ENCODE data around the gene THRB.

THRB gene

DNA sequence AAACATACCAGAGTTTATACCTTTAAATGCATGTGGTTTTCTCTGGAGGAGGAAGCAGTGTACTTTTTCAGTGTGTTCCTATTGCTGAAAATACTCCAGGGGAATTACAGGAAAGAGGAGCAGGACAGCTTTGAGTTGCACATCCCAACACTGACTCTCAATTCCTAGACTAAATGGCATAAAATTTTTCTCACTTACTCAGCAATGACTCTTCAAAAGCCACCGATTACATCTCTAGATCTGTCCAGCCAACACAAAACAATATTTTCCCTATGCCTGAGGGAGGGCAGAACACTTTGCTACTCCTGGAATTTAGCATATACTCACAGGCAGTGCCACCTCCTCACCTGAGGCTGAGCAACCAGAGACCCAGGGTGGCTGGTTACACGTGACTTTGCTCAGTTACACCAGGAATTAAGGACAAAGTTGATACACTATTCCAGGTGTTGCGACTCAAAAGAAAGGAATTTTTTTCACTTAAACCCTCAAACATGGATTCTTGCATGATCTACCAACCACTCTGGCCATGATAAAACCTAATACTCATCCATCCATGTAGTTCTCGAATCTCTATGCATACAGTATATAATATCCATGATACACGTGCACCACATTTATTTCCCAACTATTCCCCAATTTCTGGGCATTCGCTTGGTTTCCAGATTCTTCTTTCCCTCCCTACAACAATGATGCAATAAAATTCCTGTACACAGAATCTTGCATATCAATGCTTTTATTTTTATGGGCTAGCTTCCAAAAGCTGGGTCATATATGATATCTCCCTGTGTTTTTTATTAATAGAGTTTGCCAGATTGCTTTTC is 194.6 kb downstream of the THRB start:
- peak; percentile 86 for DNase-seq (ENCODE audit: low read depth)
- TF ChIP-seq, protein P1, sequence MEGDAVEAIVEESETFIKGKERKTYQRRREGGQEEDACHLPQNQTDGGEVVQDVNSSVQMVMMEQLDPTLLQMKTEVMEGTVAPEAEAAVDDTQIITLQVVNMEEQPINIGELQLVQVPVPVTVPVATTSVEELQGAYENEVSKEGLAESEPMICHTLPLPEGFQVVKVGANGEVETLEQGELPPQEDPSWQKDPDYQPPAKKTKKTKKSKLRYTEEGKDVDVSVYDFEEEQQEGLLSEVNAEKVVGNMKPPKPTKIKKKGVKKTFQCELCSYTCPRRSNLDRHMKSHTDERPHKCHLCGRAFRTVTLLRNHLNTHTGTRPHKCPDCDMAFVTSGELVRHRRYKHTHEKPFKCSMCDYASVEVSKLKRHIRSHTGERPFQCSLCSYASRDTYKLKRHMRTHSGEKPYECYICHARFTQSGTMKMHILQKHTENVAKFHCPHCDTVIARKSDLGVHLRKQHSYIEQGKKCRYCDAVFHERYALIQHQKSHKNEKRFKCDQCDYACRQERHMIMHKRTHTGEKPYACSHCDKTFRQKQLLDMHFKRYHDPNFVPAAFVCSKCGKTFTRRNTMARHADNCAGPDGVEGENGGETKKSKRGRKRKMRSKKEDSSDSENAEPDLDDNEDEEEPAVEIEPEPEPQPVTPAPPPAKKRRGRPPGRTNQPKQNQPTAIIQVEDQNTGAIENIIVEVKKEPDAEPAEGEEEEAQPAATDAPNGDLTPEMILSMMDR (IDR thresholded peaks at IDR 0.05; ENCODE audit: low read length, missing control alignments): no peak
- no peak overlapping the region for H3K4me3 ChIP-seq (replicated peaks; ENCODE audit: low read depth, low read length)

DNA sequence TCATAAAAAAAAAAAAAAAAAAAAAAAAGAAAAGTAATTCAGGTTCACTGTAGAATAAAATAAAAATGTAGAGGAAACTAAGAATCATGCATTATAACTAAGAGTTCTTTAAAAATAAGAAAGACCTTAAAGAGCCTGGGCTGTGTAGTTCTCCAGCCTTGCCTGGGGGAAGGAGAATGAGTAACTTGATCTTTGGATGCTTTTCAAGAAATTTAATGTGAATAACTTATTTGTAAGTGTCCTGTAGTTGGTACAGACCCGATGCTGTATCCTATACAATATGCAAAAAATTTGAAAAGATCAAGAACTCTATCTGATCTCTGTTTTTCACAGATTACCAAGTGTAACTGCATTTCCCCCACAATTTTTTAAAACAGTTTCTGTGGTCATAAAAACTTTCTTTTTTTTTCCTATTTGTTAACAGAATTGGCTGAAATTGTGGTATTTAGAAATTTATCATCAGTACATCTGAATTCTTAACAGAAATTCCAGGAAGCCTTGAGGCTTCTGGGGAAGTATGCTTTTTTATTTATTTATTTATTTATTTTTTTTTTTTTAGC is 195.3 kb downstream of the THRB start:
- TF ChIP-seq, protein P1 (IDR thresholded peaks at IDR 0.05; ENCODE audit: low read length, missing control alignments): no peak
- peak; percentile 39 for DNase-seq (ENCODE audit: low read depth)
- no peak overlapping the region for H3K4me3 ChIP-seq (replicated peaks; ENCODE audit: low read depth, low read length)

DNA sequence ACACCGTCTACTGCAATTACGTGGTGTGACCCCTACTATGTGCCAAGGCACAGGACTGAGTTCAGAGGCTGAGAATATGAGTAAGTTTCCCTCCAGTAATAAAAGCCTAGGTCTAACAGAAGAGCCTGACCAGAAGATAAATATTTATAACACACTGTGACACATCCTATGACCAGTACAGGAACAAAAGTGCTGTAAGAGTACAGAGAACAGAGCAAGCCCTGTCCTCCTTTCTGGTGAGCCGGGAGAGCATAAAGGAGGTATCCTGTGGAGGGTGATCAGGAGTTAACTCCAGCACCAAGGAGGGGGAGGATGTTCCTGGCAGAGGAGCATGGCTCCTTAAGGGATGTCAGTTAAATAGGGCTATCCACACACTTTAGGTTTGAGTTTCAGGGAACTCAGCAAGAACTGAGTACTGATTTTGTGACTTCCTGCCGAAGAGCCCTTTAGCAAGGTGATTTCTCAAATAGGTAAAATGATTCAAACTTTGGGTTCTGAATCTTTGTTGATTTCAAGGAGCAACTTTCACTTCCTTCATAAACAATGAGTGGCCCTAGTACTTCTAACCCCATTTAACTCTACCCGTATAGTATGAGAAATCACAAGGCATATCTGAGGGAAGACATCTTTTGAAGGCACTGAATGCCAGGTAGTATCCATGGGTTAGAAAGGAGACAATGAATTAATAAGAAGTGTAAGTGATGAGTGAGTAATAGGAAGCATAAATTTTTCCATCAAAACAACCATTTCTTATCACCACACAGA is 198.0 kb downstream of the THRB start:
- H3K4me3 ChIP-seq (replicated peaks; ENCODE audit: low read depth, low read length): no peak overlapping the region
- TF ChIP-seq, protein P1 (IDR thresholded peaks at IDR 0.05; ENCODE audit: low read length, missing control alignments): no peak
- DNase-seq (ENCODE audit: low read depth): no peak

DNA sequence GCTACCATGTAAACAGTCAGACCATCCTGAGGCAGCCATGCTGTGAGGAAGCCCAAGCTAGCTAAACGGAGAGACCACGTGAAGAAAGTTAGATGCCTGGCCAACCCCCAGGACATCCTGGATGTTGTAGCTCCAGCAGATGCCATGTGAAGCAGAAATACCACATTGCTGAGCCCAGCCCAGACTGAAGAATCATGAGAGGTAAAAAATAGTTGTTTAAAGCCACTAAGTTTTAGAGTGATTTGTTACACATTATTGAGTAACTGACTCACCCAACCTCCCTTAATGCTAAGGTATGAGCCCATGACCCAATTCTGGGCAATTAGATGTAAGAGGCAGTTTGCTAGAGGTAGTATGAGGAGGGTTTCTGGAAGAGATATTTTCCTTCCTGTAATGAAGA is 200.5 kb downstream of the THRB start:
- TF ChIP-seq, protein P1 (IDR thresholded peaks at IDR 0.05; ENCODE audit: low read length, missing control alignments): no peak
- H3K4me3 ChIP-seq (replicated peaks; ENCODE audit: low read depth, low read length): no peak overlapping the region
- no peak for DNase-seq (ENCODE audit: low read depth)

DNA sequence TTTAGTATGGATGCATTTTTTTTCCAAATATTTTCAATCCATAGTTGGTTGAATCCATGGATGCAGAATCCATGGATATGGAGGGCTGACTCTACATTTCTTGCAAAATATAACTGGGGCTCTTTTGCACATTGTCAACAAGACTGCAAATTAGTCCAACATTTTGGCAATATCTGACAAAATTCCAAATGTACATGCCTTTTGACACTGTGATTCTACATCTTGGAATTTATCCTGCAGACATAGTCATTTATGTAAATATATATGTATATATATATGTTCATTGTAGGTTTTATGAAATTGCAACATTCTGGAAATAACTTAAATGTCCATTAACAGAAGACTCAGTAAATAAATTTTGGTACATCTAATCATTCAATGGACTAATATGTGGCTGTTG is 203.0 kb downstream of the THRB start:
- no peak for DNase-seq (ENCODE audit: low read depth)
- TF ChIP-seq, protein P1 (IDR thresholded peaks at IDR 0.05; ENCODE audit: low read length, missing control alignments): no peak
- no peak overlapping the region for H3K4me3 ChIP-seq (replicated peaks; ENCODE audit: low read depth, low read length)

DNA sequence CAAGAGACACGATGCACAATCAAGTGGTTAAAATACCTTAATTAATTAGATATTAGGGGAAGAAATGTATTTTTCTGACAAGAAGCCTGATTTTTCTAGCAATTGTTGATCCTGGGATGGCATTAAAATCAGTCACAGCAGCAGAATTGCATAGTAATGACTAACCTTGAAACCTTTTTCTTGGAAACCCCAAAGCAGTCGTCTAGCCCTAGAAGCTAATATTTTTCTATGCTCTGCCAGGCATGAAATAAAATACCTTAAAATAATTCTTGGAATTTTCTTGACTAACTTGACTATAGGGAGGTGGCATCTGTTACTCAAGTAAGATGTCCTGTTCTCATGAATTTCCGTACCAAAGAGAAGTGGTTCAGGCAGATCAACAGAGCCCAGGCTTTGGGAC is 204.1 kb downstream of the THRB start:
- no peak overlapping the region for H3K4me3 ChIP-seq (replicated peaks; ENCODE audit: low read depth, low read length)
- no peak for DNase-seq (ENCODE audit: low read depth)
- TF ChIP-seq, protein P1 (IDR thresholded peaks at IDR 0.05; ENCODE audit: low read length, missing control alignments): no peak

Data from fibroblast of pulmonary artery (primary cell).